HCT116 (cell line): ENCODE data around the gene MEF2D. TPM values are rescaled to one million over a fixed set of nuclear protein-coding genes. Genes with fewer than 3 reads are reported as not detected.

Experiments
- ATAC-seq: fragments of 200-7000 bp; cut with Tn5 transposase; 2 replicates; pipeline ENCODE4 v1.9.1; 2020; ENCODE audit warnings: mild to moderate bottlenecking, moderate library complexity
- BruUV-seq: library from RNA; stranded (reverse); fragments of 400-500 nt; replicated peaks from 2 replicates; lab custom pipeline; 2021; lab: Mats Ljungman, UMichigan
- CTCF ChIA-PET: fragments of 300-600 bp; sonication (Branson Sonifier 250); formaldehyde crosslinking; loops from one replicate; lab custom pipeline; 2021; ENCODE audit warnings: antibody characterized with exemption; lab: Charles Lee
- POLR2A ChIA-PET: fragments of 300-600, 350-600 bp; sonication (Branson Sonifier 250); formaldehyde crosslinking; loops from one replicate; lab custom pipeline; 2021; ENCODE audit warnings: antibody characterized with exemption; lab: Charles Lee
- RAD21 ChIA-PET, 2 experiments: fragments of 300-600 bp; sonication (Branson Sonifier 250); formaldehyde crosslinking; loops; one replicate each; lab custom pipeline; 2023; ENCODE audit warnings: low total read pairs in 2 of 2; ENCODE audit not compliant: uncharacterized antibody in 2 of 2, unreplicated experiment in 2 of 2, low non-redundant PET in 1 of 2; lab: Charles Lee
- DNase-seq: peaks from one replicate; pipeline ENCODE4 v3.0.0-alpha.2; 2010; ENCODE audit warnings: low read depth, low spot score
- H2AFZ ChIP-seq: fragments of 200-600 bp; shearing (Covaris generic), sonication (generic); 2 replicates; pipeline ENCODE4 v1.6.1; 2017; ENCODE audit warnings: low read depth, mixed run types, mixed read lengths, antibody characterized with exemption, low read length; ENCODE audit not compliant: poor library complexity, severe bottlenecking
- H3K27ac ChIP-seq: 2 replicates; pipeline ENCODE4 v1.5.1; 2012; ENCODE audit warnings: low read depth, low read length
- H3K27me3 ChIP-seq: fragments of 200-600 bp; sonication (generic); 2 replicates; pipeline ENCODE4 v1.6.1; 2016; ENCODE audit warnings: mixed run types, low read length, mixed read lengths; ENCODE audit not compliant: insufficient read depth
- H3K36me3 ChIP-seq, 2 experiments: fragments of 200-500 bp in 1 of 2; fragments of 200-600 bp in 1 of 2; sonication (Bioruptor generic) in 1 of 2; sonication (generic) in 1 of 2; 2 replicates each; pipeline versions ENCODE4 v1.5.1 to v1.6.1; 2014 to 2016; ENCODE audit warnings: low read length in 2 of 2, inconsistent platforms in 1 of 2, mixed read lengths in 1 of 2, mixed run types in 1 of 2; ENCODE audit not compliant: insufficient read depth in 2 of 2, control insufficient read depth in 1 of 2
- H3K4me1 ChIP-seq, 2 experiments: fragments of 200-600 bp in 1 of 2; sonication (generic) in 1 of 2; 2 replicates each; pipeline versions ENCODE4 v1.5.1 to v1.6.1; 2012 to 2017; ENCODE audit warnings: low read length in 2 of 2, inconsistent platforms in 1 of 2, mild to moderate bottlenecking in 1 of 2, mixed read lengths in 1 of 2, mixed run types in 1 of 2, moderate library complexity in 1 of 2; ENCODE audit not compliant: insufficient read depth in 2 of 2, control insufficient read depth in 1 of 2
- H3K4me2 ChIP-seq: fragments of 200-600 bp; sonication (generic); 2 replicates; pipeline ENCODE4 v1.6.1; 2017; ENCODE audit warnings: mixed run types, low read length, mixed read lengths
- H3K4me3 ChIP-seq, 2 experiments: fragments of 200-600 bp in 1 of 2; sonication (generic) in 1 of 2; replicated peaks in 1 of 2; 2 replicates each; pipeline ENCODE4 v1.5.1; 2011 to 2016; ENCODE audit warnings: low read length in 2 of 2, control low read depth in 1 of 2, low read depth in 1 of 2, mild to moderate bottlenecking in 1 of 2, mixed read lengths in 1 of 2, mixed run types in 1 of 2
- H3K79me2 ChIP-seq: fragments of 200-600 bp; sonication (generic); 2 replicates; pipeline ENCODE4 v1.6.1; 2017; ENCODE audit warnings: mild to moderate bottlenecking, mixed run types, low read length, moderate library complexity, mixed read lengths; ENCODE audit not compliant: insufficient read depth
- H3K9ac ChIP-seq: fragments of 200-600 bp; sonication (generic); 2 replicates; pipeline ENCODE4 v1.6.1; 2016; ENCODE audit warnings: low read length, mixed read lengths
- H3K9me2 ChIP-seq: fragments of 200-600 bp; sonication (generic), shearing (Covaris generic); 2 replicates; pipeline ENCODE4 v1.6.1; 2017; ENCODE audit warnings: mixed run types, mild to moderate bottlenecking, moderate library complexity; ENCODE audit not compliant: insufficient read depth
- H3K9me3 ChIP-seq, 2 experiments: fragments of 200-500 bp in 1 of 2; fragments of 200-600 bp in 1 of 2; sonication (Bioruptor generic) in 1 of 2; sonication (generic) in 1 of 2; 2 replicates each; pipeline ENCODE4 v1.6.1; 2014 to 2017; ENCODE audit warnings: low read length in 2 of 2, mixed read lengths in 2 of 2, inconsistent platforms in 1 of 2, low read depth in 1 of 2, mild to moderate bottlenecking in 1 of 2, mixed run types in 1 of 2, moderate library complexity in 1 of 2; ENCODE audit not compliant: control insufficient read depth in 1 of 2, insufficient read depth in 1 of 2
- H4K20me1 ChIP-seq: fragments of 200-600 bp; sonication (generic), shearing (Covaris generic); 2 replicates; pipeline ENCODE4 v1.6.1; 2017; ENCODE audit warnings: mixed run types, mild to moderate bottlenecking, moderate library complexity; ENCODE audit not compliant: insufficient read depth
- CBX3 ChIP-seq: IDR thresholded peaks from 2 replicates; pipeline ENCODE4 v1.6.1; 2012; ENCODE audit warnings: low read depth
- EZH2 ChIP-seq: fragments of 200-600 bp; sonication (generic); IDR thresholded peaks from 2 replicates; pipeline ENCODE4 v1.6.1; 2017; ENCODE audit warnings: antibody characterized with exemption, mixed run types
- EZH2phosphoT487 ChIP-seq: fragments of 200-600 bp; IDR thresholded peaks from 2 replicates; pipeline ENCODE4 v1.6.1; 2018; ENCODE audit warnings: antibody characterized with exemption, borderline replicate concordance
- FOSL1 ChIP-seq: IDR thresholded peaks from 2 replicates; pipeline ENCODE4 v1.6.1; 2012; ENCODE audit warnings: low read depth
- POLR2AphosphoS5 ChIP-seq: IDR thresholded peaks from 2 replicates; pipeline ENCODE4 v1.6.1; 2011; ENCODE audit warnings: mild to moderate bottlenecking, low read depth, low read length, moderate library complexity
- SIN3A ChIP-seq: IDR thresholded peaks from 2 replicates; pipeline ENCODE4 v1.6.1; 2012; ENCODE audit warnings: low read depth
- TCF7L2 ChIP-seq: IDR thresholded peaks from 2 replicates; pipeline ENCODE4 v1.7.0; 2011; ENCODE audit warnings: borderline replicate concordance, inconsistent platforms; ENCODE audit not compliant: insufficient read depth, insufficient read length; ENCODE audit errors: extremely low read depth
- YY1 ChIP-seq: IDR thresholded peaks from 2 replicates; pipeline ENCODE4 v1.6.1; 2011; ENCODE audit warnings: low read length, low read depth, moderate library complexity, mild to moderate bottlenecking; ENCODE audit not compliant: insufficient replicate concordance; ENCODE audit errors: extremely low read depth
- ZFX ChIP-seq: fragments of 450-650 bp; IDR thresholded peaks from 2 replicates; pipeline ENCODE4 v1.6.1; 2017
- intact Hi-C: fragments of 100-400 bp; cut with micrococcal nuclease; formaldehyde crosslinking; loops from 2 replicates; pipeline ENCODE4 v1.10.0; 2022
- total RNA-seq: library from RNA; stranded (reverse); gene quantifications from one replicate; pipeline ENCODE4 v1.2.1, GENCODE V29; 2021; ENCODE audit not compliant: unreplicated experiment
- TF ChIP-seq, protein P1 (sequence below): IDR thresholded peaks from 2 replicates; pipeline ENCODE4 v1.6.1; 2012
- TF ChIP-seq, protein P2 (sequence below): IDR thresholded peaks from 2 replicates; pipeline ENCODE4 v1.6.1; 2012; ENCODE audit warnings: low read depth
- TF ChIP-seq, protein P3 (sequence below), 3 experiments: fragments of 200-600 bp in 1 of 3; sonication (generic) in 1 of 3; IDR thresholded peaks in 2 of 3; conservative IDR thresholded peaks in 1 of 3; 2 replicates each; pipeline ENCODE4 v1.5.1; 2012 to 2017; ENCODE audit warnings: low read depth in 2 of 3, low read length in 2 of 3, antibody characterized with exemption in 1 of 3, borderline replicate concordance in 1 of 3, control low read depth in 1 of 3, mild to moderate bottlenecking in 1 of 3, mixed read lengths in 1 of 3, mixed run types in 1 of 3, moderate library complexity in 1 of 3; ENCODE audit not compliant: insufficient read depth in 1 of 3

Gene MEF2D
- total RNA-seq, 1 experiment from 2014 or later, result 44.2 TPM

DNA sequence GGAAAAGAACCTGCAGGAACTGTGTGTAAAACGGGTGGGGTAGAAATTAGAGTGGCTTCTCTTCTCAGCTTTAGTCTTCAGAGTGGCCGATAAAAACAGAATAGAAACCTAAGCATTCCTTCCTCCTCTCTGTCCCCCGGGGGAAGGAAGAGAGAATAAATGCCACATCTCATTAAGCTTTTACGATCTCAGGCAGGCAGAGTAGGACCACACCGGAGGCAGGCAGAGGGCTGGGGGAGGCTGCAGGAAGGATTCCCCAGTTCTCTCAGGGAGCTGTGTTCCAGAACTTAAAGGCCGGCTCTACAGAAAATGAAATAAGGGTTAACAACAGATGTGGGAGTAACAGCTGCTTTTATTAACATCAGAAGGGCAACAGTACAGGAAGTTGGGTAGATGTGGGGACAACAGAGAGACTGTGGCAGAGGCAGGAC lies 24.5 kb upstream of the MEF2D start:
- no peak overlapping the region for H3K4me3 ChIP-seq
- H3K27me3 ChIP-seq, result no peaks in the 10 kb centered on the region
- no peaks in the 10 kb centered on the region for H4K20me1 ChIP-seq
- no peaks in the 10 kb centered on the region for H3K79me2 ChIP-seq
- H2AFZ ChIP-seq, result no peak overlapping the region
- no peak overlapping the region for H3K9ac ChIP-seq
- no peak for DNase-seq
- RAD21 ChIA-PET, result interaction anchor here in 1 of 2 experiments (0.6 kb wide), 1 partner anchor 22 kb away, joined by 7 read pairs; no protein-coding TSS in a partner anchor
- no peak overlapping the region for H3K4me2 ChIP-seq
- no peaks in the 10 kb centered on the region; a peak in 1 of 4 replicates for H3K4me1 ChIP-seq
- BruUV-seq, result no TSS peak
- H3K36me3 ChIP-seq, result peaks cover 8 to 37% of the 10 kb centered on the region in 2 experiments; a peak in 3 of 4 replicates
- POLR2A ChIA-PET, result interaction anchor here (0.6 kb wide), 2 partner anchors 40 to 312 kb away, joined by 3 read pairs; partner anchors contain the start of gene PMF1
- H3K9me3 ChIP-seq, result no peaks in the 10 kb centered on the region
- no peak for ATAC-seq
- no peak for TF ChIP-seq SIN3A
- TF ChIP-seq, protein P1, sequence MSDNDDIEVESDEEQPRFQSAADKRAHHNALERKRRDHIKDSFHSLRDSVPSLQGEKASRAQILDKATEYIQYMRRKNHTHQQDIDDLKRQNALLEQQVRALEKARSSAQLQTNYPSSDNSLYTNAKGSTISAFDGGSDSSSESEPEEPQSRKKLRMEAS, result no peak
- no peak for TF ChIP-seq EZH2
- no peak for TF ChIP-seq TCF7L2
- TF ChIP-seq, protein P2, sequence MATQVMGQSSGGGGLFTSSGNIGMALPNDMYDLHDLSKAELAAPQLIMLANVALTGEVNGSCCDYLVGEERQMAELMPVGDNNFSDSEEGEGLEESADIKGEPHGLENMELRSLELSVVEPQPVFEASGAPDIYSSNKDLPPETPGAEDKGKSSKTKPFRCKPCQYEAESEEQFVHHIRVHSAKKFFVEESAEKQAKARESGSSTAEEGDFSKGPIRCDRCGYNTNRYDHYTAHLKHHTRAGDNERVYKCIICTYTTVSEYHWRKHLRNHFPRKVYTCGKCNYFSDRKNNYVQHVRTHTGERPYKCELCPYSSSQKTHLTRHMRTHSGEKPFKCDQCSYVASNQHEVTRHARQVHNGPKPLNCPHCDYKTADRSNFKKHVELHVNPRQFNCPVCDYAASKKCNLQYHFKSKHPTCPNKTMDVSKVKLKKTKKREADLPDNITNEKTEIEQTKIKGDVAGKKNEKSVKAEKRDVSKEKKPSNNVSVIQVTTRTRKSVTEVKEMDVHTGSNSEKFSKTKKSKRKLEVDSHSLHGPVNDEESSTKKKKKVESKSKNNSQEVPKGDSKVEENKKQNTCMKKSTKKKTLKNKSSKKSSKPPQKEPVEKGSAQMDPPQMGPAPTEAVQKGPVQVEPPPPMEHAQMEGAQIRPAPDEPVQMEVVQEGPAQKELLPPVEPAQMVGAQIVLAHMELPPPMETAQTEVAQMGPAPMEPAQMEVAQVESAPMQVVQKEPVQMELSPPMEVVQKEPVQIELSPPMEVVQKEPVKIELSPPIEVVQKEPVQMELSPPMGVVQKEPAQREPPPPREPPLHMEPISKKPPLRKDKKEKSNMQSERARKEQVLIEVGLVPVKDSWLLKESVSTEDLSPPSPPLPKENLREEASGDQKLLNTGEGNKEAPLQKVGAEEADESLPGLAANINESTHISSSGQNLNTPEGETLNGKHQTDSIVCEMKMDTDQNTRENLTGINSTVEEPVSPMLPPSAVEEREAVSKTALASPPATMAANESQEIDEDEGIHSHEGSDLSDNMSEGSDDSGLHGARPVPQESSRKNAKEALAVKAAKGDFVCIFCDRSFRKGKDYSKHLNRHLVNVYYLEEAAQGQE, result no peak
- no peak for TF ChIP-seq EZH2phosphoT487
- TF ChIP-seq YY1, result no peak
- TF ChIP-seq POLR2AphosphoS5, result no peak
- TF ChIP-seq FOSL1, result no peak
- no peak for TF ChIP-seq CBX3
- TF ChIP-seq ZFX, result no peak
- TF ChIP-seq, protein P3, sequence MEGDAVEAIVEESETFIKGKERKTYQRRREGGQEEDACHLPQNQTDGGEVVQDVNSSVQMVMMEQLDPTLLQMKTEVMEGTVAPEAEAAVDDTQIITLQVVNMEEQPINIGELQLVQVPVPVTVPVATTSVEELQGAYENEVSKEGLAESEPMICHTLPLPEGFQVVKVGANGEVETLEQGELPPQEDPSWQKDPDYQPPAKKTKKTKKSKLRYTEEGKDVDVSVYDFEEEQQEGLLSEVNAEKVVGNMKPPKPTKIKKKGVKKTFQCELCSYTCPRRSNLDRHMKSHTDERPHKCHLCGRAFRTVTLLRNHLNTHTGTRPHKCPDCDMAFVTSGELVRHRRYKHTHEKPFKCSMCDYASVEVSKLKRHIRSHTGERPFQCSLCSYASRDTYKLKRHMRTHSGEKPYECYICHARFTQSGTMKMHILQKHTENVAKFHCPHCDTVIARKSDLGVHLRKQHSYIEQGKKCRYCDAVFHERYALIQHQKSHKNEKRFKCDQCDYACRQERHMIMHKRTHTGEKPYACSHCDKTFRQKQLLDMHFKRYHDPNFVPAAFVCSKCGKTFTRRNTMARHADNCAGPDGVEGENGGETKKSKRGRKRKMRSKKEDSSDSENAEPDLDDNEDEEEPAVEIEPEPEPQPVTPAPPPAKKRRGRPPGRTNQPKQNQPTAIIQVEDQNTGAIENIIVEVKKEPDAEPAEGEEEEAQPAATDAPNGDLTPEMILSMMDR (IDR thresholded peaks at IDR 0.05 in 2 of 3, conservative IDR thresholded peaks at IDR 0.05 in 1 of 3; ENCODE audit: borderline replicate concordance in 1 of 3, insufficient read depth in 1 of 3, low read depth in 2 of 3, low read length in 2 of 3), result no peak
- TF ChIP-seq, all 23 proteins: peak for 0
- H3K9me2 ChIP-seq, result no peaks in the 10 kb centered on the region
- intact Hi-C loops, result no loop called here
- H3K27ac ChIP-seq, result no peak overlapping the region
- CTCF ChIA-PET, result no interaction called here
